H1 (cell line): Measurements from ENCODE around the gene POU5F1. TPM values are rescaled to one million over a fixed set of nuclear protein-coding genes. Genes with fewer than 3 reads are reported as not detected.

ENCODE experiments used
- GTF2F1 ChIP-seq: IDR thresholded peaks from 2 replicates; pipeline ENCODE4 v1.6.1; 2012; ENCODE audit warnings: low read depth, low read length, improper control_type of control experiment, borderline replicate concordance
- HDAC6 ChIP-seq: IDR thresholded peaks from one replicate; pipeline ENCODE4 v1.7.1; 2012; ENCODE audit warnings: low read depth, mild to moderate bottlenecking, inconsistent platforms, low read length, moderate library complexity
- JUND ChIP-seq: IDR thresholded peaks from 2 replicates; pipeline ENCODE4 v1.6.1; 2011; ENCODE audit warnings: mild to moderate bottlenecking, improper control_type of control experiment, low read length
- KDM4A ChIP-seq: IDR thresholded peaks from one replicate; pipeline ENCODE4 v1.7.1; 2012; ENCODE audit warnings: low read depth, mild to moderate bottlenecking, moderate library complexity, low read length, inconsistent platforms; ENCODE audit not compliant: severe bottlenecking
- NRF1 ChIP-seq: IDR thresholded peaks from 2 replicates; pipeline ENCODE4 v1.6.1; 2011; ENCODE audit warnings: mild to moderate bottlenecking, low read depth, low read length, improper control_type of control experiment
- TCF12 ChIP-seq: IDR thresholded peaks from 2 replicates; pipeline ENCODE4 v1.6.1; 2011; ENCODE audit warnings: low read depth, mild to moderate bottlenecking, low read length
- YY1 ChIP-seq: IDR thresholded peaks from 2 replicates; pipeline ENCODE4 v1.6.1; 2011; ENCODE audit warnings: low read depth, mild to moderate bottlenecking, low read length
- polyA plus RNA-seq, 7 experiments: library from polyadenylated mRNA; depleted of rRNA in 3 of 7; stranded (reverse) in 5 of 7; unstranded in 2 of 7; fragments of >200 nt in 5 of 7; fragments of 200-250 nt in 2 of 7; gene quantifications; 1 replicate in 5 of 7; 2 replicates in 1 of 7; 4 replicates in 1 of 7; pipeline versions ENCODE4 v1.2.1 to v1.2.3, GENCODE V29; 2011 to 2013; ENCODE audit warnings: missing spikeins in 2 of 7, mixed read lengths in 2 of 7
- total RNA-seq: library from RNA; stranded (reverse); fragmentation: NEBNext Ultra II Directional; extraction: Animal tissue kit (Norgen Biotek cat#: 25700); gene quantifications from 2 replicates; pipeline ENCODE4 v1.2.1, GENCODE V29; 2021
- TF ChIP-seq, protein P1 (sequence below): IDR thresholded peaks from 2 replicates; pipeline ENCODE4 v1.6.1; 2012; ENCODE audit warnings: low read length, inconsistent platforms

Gene POU5F1
- total and polyA plus RNA-seq, 2 of the 8 experiments (the other 6 are each of a cell fraction or from before 2014, with no cell fraction given) = 2,437 to 2,526 TPM

DNA sequence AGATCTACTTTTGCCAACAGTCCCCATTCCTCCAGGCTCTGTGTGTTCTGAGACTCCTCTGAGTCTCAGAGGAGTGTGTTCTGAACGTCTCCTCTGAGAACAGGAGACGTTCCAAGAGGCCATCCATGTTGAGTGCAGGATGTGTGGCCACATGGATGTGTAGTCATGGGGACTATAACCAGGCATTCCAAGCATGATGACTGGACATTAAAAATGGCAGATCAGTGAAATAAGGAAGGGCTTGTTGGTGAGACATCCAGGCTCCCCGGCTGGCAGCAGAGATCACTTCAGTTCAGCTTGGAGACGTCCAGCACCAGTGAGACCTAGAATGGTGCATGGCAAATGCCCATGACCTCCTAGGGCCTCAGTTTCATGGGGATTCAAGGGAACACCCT, 34.3 kb upstream of the POU5F1 start (continued):
- TF ChIP-seq, protein P1, sequence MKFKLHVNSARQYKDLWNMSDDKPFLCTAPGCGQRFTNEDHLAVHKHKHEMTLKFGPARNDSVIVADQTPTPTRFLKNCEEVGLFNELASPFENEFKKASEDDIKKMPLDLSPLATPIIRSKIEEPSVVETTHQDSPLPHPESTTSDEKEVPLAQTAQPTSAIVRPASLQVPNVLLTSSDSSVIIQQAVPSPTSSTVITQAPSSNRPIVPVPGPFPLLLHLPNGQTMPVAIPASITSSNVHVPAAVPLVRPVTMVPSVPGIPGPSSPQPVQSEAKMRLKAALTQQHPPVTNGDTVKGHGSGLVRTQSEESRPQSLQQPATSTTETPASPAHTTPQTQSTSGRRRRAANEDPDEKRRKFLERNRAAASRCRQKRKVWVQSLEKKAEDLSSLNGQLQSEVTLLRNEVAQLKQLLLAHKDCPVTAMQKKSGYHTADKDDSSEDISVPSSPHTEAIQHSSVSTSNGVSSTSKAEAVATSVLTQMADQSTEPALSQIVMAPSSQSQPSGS = no peak
- TF ChIP-seq HDAC6 = no peak
- TF ChIP-seq KDM4A = no peak
- no peak for TF ChIP-seq GTF2F1
- TF ChIP-seq JUND = no peak
- no peak for TF ChIP-seq TCF12
- no peak for TF ChIP-seq NRF1
- TF ChIP-seq YY1 = no peak
